ENCODE data around the gene ZNF184.
A peak's percentile ranks its signal among the peaks of the same experiment; 100 is the strongest.

- TF ChIP-seq RAD21 (IDR thresholded peaks at IDR 0.05; ENCODE audit: low read depth) (0 out of 2 replicates have a peak, but pooled peaks have one; percentile 2), SRF (IDR thresholded peaks at IDR 0.05; ENCODE audit: low read depth) (no peak), ZNF274 (IDR thresholded peaks at IDR 0.05; ENCODE audit: low read depth, low read length) (no peak), TCF7L2 (IDR thresholded peaks at IDR 0.05; ENCODE audit: borderline replicate concordance, extremely low read depth, insufficient read depth, insufficient read length) (no peak), EZH2phosphoT487 (IDR thresholded peaks at IDR 0.05; ENCODE audit: borderline replicate concordance) (no peak), ZBTB33 (IDR thresholded peaks at IDR 0.05; ENCODE audit: extremely low read depth, insufficient replicate concordance, low read length) (no peak)
- TF ChIP-seq, protein P1, sequence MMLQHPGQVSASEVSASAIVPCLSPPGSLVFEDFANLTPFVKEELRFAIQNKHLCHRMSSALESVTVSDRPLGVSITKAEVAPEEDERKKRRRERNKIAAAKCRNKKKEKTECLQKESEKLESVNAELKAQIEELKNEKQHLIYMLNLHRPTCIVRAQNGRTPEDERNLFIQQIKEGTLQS (IDR thresholded peaks at IDR 0.05): no peak
- TF ChIP-seq, protein P2, sequence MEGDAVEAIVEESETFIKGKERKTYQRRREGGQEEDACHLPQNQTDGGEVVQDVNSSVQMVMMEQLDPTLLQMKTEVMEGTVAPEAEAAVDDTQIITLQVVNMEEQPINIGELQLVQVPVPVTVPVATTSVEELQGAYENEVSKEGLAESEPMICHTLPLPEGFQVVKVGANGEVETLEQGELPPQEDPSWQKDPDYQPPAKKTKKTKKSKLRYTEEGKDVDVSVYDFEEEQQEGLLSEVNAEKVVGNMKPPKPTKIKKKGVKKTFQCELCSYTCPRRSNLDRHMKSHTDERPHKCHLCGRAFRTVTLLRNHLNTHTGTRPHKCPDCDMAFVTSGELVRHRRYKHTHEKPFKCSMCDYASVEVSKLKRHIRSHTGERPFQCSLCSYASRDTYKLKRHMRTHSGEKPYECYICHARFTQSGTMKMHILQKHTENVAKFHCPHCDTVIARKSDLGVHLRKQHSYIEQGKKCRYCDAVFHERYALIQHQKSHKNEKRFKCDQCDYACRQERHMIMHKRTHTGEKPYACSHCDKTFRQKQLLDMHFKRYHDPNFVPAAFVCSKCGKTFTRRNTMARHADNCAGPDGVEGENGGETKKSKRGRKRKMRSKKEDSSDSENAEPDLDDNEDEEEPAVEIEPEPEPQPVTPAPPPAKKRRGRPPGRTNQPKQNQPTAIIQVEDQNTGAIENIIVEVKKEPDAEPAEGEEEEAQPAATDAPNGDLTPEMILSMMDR (IDR thresholded peaks at IDR 0.05 in 2 of 3, conservative IDR thresholded peaks at IDR 0.05 in 1 of 3; ENCODE audit: borderline replicate concordance in 1 of 3, insufficient read depth in 1 of 3, low read depth in 2 of 3, low read length in 2 of 3): no peak
Measured at GRCh38 chr6:27472182-27472616, 706 bp downstream of the ZNF184 start.

All from HCT116 (cell line).